PC-3 (cell line): ENCODE measurements around the gene TNFSF13B.

Source experiments
- EZH2 ChIP-seq: fragments of 300-600 bp; sonication (generic); IDR thresholded peaks from one replicate; pipeline ENCODE4 v1.6.1; 2017; ENCODE audit warnings: antibody characterized with exemption, mild to moderate bottlenecking, low read length; ENCODE audit not compliant: unreplicated experiment
- EZH2phosphoT487 ChIP-seq: fragments of 300-600 bp; sonication (generic); IDR thresholded peaks from 2 replicates; pipeline ENCODE4 v1.6.1; 2018; ENCODE audit warnings: mild to moderate bottlenecking, antibody characterized with exemption, low read length, borderline replicate concordance

- no peak for TF ChIP-seq EZH2phosphoT487
- no peak for TF ChIP-seq EZH2
Measured at GRCh38 chr13:108352599-108352998, 83.1 kb downstream of the TNFSF13B start.
